Activated effector memory CD4-positive, alpha-beta T cell treated with anti-CD3 and anti-CD28 coated beads, Interleukin-2, amount 50 U/mL, for 16 hours (primary cell): ENCODE measurements around the gene SERPINE1.

Source experiments
- DNase-seq: peaks from one replicate; pipeline ENCODE4 v3.0.0-alpha.2; 2020

The SERPINE1 gene

DNA sequence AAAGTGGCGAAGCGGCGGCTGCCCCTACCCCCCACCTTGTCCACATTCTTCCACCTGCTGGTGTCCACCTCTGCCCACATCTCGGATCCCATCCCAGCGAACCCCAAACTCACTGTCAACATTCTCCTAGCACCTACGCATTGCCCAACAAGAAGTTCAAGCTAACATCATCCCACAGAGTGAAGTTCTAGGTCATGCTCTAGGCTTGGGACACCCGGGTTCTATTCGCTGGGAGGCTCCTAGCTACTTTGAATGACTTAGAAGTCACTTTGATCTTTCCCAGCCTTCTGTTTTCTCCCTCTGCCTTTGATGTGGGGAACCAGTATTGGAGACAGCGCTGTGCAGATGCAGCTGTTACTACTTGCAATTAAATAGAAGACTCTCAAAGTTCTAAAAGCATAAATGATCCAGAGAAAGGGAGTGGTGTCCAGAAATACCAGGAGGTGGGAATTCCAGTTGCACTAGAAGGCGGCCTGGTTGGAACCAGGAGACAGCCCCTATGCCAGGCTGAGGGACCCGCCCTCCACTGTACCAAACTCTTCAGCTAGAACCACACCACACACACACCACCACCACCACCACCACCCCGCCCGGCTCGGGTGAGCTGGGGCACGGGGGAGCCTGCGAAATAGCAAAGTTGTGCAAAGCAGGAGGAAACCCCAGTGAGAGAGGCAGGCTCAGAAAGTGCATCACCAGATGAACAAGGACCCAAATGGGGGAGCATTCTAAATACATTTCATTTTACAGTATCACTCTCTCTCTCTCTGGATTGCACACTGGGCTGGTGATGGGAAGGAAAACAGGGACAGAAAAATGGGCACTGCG, 43.9 kb downstream of the SERPINE1 start:
- peak; percentile 69 for DNase-seq

DNA sequence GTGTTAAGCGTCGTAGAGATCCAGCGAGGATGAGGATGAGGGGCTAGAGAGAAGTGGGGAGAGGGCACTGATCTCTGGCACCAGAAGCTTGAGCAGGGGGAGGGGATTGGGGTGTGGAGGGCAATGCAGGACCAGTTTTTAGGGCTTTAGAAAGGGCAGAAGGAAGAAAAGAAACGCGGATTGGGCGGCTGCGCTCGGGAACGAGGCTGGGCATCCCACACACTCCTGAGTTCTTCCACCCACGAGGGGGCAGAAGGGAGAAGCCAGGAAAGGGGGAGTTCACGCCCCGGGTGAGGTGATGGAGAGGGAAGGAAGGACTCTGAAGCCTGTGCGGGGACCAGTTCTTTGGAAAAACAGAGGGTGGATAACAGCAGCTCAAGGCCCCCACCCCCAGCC, 44.5 kb downstream of the SERPINE1 start:
- no peak for DNase-seq

GRCh38 chr7:101172005-101172853, 45.3 kb downstream of the SERPINE1 start:
- no peak for DNase-seq

GRCh38 chr7:101172854-101173751, 46.2 kb downstream of the SERPINE1 start:
- DNase-seq, result peak; percentile 73

DNA sequence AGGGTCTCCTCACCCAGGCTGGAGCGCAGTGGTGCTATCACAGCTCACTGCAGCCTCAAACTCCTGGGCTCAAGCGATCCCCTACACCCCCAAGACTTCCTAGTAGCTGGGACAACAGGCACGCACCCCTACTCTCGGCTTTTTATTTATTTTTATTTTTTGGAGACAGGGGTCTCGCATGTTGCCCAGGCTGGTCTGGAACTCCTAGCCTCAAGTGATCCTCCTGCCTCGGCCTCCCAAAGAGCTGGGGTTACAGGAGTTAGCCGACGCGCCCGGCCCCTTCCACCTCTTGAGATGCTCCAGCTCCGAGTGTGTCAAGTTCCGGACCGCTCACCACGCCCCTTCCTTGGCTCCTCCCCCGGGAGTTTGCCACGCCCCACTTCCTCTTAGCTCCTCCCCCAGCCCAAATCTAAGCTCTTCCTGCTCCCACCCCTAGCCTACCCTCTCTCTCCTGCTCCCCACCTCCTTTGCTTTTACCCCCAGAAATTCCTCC, 46.9 kb downstream of the SERPINE1 start:
- DNase-seq, result peak; percentile 85

- no peak for DNase-seq
These were observed 47.5 kb downstream of the SERPINE1 start for GRCh38 chr7:101174322-101174854.

DNA sequence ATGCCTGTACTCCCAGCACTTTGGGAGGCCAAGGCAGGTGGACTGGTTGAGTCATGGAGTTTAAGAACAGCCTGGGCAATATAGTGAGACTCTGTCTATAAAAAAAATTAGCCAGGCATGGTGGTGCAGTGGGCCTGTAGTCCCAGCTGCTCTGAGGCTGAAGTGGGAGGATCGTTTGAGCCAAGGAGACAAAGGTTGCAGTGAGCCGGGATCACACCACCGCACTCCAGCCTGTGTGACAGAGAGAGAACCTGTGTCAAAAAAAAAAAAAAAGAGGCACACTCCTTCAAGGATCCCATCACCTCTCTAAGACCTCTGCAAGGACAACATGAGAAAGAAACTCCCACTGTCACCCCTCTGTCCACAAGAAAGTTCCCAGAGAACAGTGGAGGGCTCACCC, 48.8 kb downstream of the SERPINE1 start:
- no peak for DNase-seq

DNA sequence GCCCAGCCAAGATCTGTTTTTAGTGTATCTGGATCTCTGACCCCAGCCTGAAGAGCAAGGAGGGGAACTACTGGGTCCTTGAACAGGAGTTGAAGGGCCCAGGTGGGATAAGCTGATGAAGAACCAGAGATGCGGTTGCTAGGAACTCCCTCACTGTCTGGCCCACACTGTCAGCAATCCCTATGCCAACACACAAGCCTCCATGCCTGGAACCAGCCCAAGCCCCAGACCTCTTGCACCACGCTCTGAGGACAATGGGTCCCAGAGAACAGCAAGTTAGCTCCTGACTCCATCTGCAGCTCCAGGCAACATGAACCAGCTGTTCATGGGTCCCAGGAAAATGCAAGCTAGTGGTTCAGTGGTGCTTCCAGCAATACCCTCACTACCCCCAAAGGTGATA, 50.7 kb downstream of the SERPINE1 start:
- DNase-seq, result no peak

GRCh38 chr7:101179117-101179516, 52.2 kb downstream of the SERPINE1 start:
- DNase-seq, result no peak

DNA sequence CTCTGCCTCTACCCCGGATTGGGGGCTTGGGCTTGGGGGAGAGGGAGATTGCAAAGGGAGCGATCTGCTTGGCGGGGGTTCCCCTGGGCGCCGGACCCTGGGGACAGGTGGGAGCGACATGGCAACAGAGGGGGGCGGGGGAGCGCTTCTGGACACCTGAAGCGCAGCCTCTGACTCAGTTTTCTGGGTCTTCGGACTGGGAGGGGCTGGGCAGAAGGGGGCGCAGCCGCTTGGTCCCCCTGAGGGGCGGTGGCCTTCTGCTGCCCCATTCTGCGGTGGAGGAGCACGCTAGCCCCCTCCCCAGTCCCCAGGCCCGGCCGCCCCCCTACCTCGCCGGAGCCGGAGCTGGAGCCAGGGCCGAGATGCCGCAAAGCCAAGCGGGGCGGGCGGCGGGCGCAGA, 52.8 kb downstream of the SERPINE1 start:
- DNase-seq, result no peak

GRCh38 chr7:101180130-101180755, 53.3 kb downstream of the SERPINE1 start, which contains the start of gene NAT16:
TSS of gene NAT16 (minus strand) at chr7:101180293. CDS start at chr7:101174807, 5,486 bp downstream.
- no peak for DNase-seq

GRCh38 chr7:101185258-101185839, 58.4 kb downstream of the SERPINE1 start:
- DNase-seq, result no peak

DNA sequence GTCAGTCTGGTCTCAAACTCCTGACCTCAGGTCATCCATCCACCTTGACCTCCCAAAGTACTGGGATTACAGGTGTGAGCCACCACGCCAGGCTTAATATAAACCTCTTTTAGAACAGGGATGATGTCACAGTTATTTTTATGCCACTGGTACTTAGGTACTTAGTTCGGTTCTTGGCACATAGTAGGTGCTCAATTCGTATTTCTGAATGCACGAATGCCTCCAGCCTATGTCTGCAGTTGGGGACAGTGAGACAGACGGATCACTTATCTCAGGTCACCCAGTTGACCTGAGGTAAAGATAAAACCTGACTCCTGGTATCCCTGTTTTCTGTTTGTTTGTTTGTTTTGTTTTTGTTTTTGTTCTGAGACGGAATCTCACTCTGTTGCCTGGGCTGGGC, 59.3 kb downstream of the SERPINE1 start:
- DNase-seq, result no peak

DNA sequence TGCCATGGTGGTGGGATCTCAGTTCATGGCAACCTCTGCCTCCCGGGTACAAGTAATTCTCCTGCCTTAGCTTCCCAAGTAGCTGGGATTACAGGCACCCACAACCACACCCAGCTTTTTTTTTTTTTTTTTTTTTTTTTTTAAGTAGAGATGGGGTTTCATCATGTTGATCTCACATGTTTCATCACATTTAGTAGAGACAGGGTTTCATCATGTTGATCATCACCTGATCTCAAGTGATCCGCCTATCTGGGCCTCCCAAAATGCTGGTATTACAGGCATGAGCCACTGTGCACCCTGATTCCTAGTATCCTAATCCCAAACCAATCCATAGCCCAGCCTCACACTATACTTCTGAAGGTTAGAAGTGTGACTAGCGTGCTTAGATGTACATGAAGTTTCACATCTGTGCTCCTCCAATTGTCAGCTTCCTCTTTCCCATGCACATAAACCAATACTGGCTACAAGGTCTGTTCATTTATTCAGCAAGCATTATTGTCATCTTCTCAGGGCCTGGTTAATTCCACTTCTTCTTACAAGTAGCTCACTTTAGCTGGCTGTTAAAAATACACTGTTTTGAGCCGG, 60.0 kb downstream of the SERPINE1 start:
- DNase-seq, result no peak
